HG02938 (cell line): Measurements from ENCODE around the gene CEP350.
A peak's percentile ranks its signal among the peaks of the same experiment; 100 is the strongest.

Experiments
- ATAC-seq: cut with Tn5 transposase; IDR thresholded peaks from one replicate; pipeline ENCODE4 v1.9.1; 2021; ENCODE audit warnings: mild to moderate bottlenecking, moderate library complexity; ENCODE audit not compliant: unreplicated experiment

CEP350 gene

GRCh38 chr1:179954493-179955286 is at the start of gene CEP350:
Gene CEP350 (plus strand): TSS chr1:179954810. CDS start chr1:179986182, 31,372 bp downstream.
- ATAC-seq = peak; percentile 85

- ATAC-seq = no peak
These were observed 43.7 kb upstream of the CEP350 start for GRCh38 chr1:179910934-179911333.

- ATAC-seq = no peak
These were observed 42.8 kb upstream of the CEP350 start for GRCh38 chr1:179911812-179912211.

- ATAC-seq = no peak
These were observed 36.8 kb upstream of the CEP350 start for GRCh38 chr1:179917601-179918429.

GRCh38 chr1:179921472-179921871 is 33.1 kb upstream of the CEP350 start:
- ATAC-seq = no peak

GRCh38 chr1:179921981-179922872 is 32.4 kb upstream of the CEP350 start:
- no peak for ATAC-seq

- no peak for ATAC-seq
These were observed 31.6 kb upstream of the CEP350 start for GRCh38 chr1:179923029-179923428.

- ATAC-seq = no peak
These were observed 30.3 kb upstream of the CEP350 start for GRCh38 chr1:179924268-179924667.

- ATAC-seq = no peak
These were observed 29.3 kb upstream of the CEP350 start for GRCh38 chr1:179925302-179925701.

- no peak for ATAC-seq
These were observed 28.4 kb upstream of the CEP350 start for GRCh38 chr1:179925922-179926849.

- no peak for ATAC-seq
These were observed 27.8 kb upstream of the CEP350 start for GRCh38 chr1:179926850-179927205.

- ATAC-seq = no peak
These were observed 24.4 kb upstream of the CEP350 start for GRCh38 chr1:179929955-179930798.

- ATAC-seq = no peak
These were observed 23.7 kb upstream of the CEP350 start for GRCh38 chr1:179930867-179931266.

- no peak for ATAC-seq
These were observed 21.4 kb upstream of the CEP350 start for GRCh38 chr1:179933219-179933618.

GRCh38 chr1:179935909-179936496 is 18.6 kb upstream of the CEP350 start:
- no peak for ATAC-seq

GRCh38 chr1:179937668-179938254 is 16.8 kb upstream of the CEP350 start:
- no peak for ATAC-seq

GRCh38 chr1:179938752-179939151 is 15.9 kb upstream of the CEP350 start:
- ATAC-seq = no peak

- ATAC-seq = no peak
These were observed 14.7 kb upstream of the CEP350 start for GRCh38 chr1:179939941-179940340.
